Neural cell (in vitro differentiated cells): ENCODE data around the gene PTH1R. TPM values are rescaled to one million over a fixed set of nuclear protein-coding genes. Genes with fewer than 3 reads are reported as not detected.

Source experiments
- polyA plus RNA-seq: library from polyadenylated mRNA; depleted of rRNA; stranded (reverse); fragments of >200 nt; gene quantifications from 2 replicates; pipeline ENCODE4 v1.2.3, GENCODE V29; 2014
- small RNA-seq, 3 experiments: library from RNA; depleted of rRNA; stranded (forward); fragments of <200 nt; gene quantifications; one replicate each; pipeline ENCODE3, GENCODE V24; 2012

Gene PTH1R
- polyA plus RNA-seq, 1 donor from 2014 or later: not detected

Small RNA genes within 50 kb of the gene (small RNA-seq; reads per million reads assigned to genes)
- 0 to 0.07 (median 0) reads per million in 3 experiments for gene AC109583.2

Other genes with a start within 250 kb of the PTH1R start
- 0.11 and 0.52 TPM in 2 replicates for gene ALS2CL, start 184.0 kb upstream of the PTH1R start, polyA plus RNA-seq
- gene TMIE, start 176.3 kb upstream of the PTH1R start, polyA plus RNA-seq: not detected in 2 replicates
- not detected in 2 replicates for gene PRSS50, start 159.9 kb upstream of the PTH1R start, polyA plus RNA-seq
- 2.1 TPM in 1 of 2 replicates, not detected in the other for gene MYL3, start 14.3 kb upstream of the PTH1R start, polyA plus RNA-seq
- 43.8 and 46.4 TPM in 2 replicates for gene CCDC12, start 99.0 kb downstream of the PTH1R start, polyA plus RNA-seq
- gene NBEAL2, start 101.9 kb downstream of the PTH1R start, polyA plus RNA-seq: 3.0 and 3.3 TPM in 2 replicates